WTC11 (cell line): ENCODE measurements around the gene CUL2. TPM values are rescaled to one million over a fixed set of nuclear protein-coding genes. Genes with fewer than 3 reads are reported as not detected.

Experiments
- ATAC-seq: fragments of 200-7000 bp; cut with Tn5 transposase; 2 replicates; pipeline ENCODE4 v1.10.0; 2021; ENCODE audit warnings: mild to moderate bottlenecking, moderate library complexity
- CTCF ChIA-PET: fragments of 300-600 bp; sonication (Branson Sonifier 250); formaldehyde crosslinking; loops from one replicate; lab custom pipeline; 2021; ENCODE audit warnings: antibody characterized with exemption; lab: Charles Lee
- POLR2A ChIA-PET: fragments of 350-600 bp; sonication (Branson Sonifier 250); formaldehyde crosslinking; loops from one replicate; lab custom pipeline; 2021; ENCODE audit warnings: antibody characterized with exemption; lab: Charles Lee
- DNase-seq: peaks from one replicate; pipeline ENCODE4 v3.0.0; 2021; ENCODE audit warnings: low spot score
- H3K27ac Mint-ChIP-seq: 2 replicates; pipeline ENCODE4 v1.8.0; 2021; ENCODE audit warnings: mixed read lengths
- H3K27me3 Mint-ChIP-seq: 2 replicates; pipeline ENCODE4 v1.8.0; 2021; ENCODE audit warnings: low read depth, mild to moderate bottlenecking, moderate library complexity, mixed read lengths
- H3K36me3 Mint-ChIP-seq: 2 replicates; pipeline ENCODE4 v1.8.0; 2021; ENCODE audit warnings: mixed read lengths
- H3K4me1 Mint-ChIP-seq: 2 replicates; pipeline ENCODE4 v1.8.0; 2022; ENCODE audit warnings: mixed read lengths
- H3K4me3 Mint-ChIP-seq: 2 replicates; pipeline ENCODE4 v1.8.0; 2021; ENCODE audit warnings: mild to moderate bottlenecking, moderate library complexity, mixed read lengths
- H3K9me3 Mint-ChIP-seq: 2 replicates; pipeline ENCODE4 v1.8.0; 2021; ENCODE audit warnings: mixed read lengths
- ATF2 ChIP-seq: sonication (generic); formaldehyde crosslinking; IDR thresholded peaks from 2 replicates; pipeline ENCODE4 v1.8.1; 2022; ENCODE audit warnings: low read depth, missing genetic modification reagents, borderline replicate concordance
- FOXP4 ChIP-seq: sonication (generic); formaldehyde crosslinking; IDR thresholded peaks from 2 replicates; pipeline ENCODE4 v1.8.0; 2022; ENCODE audit warnings: mild to moderate bottlenecking, missing genetic modification reagents
- IRF1 ChIP-seq: sonication (generic); formaldehyde crosslinking; IDR thresholded peaks from 2 replicates; pipeline ENCODE4 v1.8.0; 2023; ENCODE audit warnings: missing genetic modification reagents
- MAX ChIP-seq: sonication (generic); formaldehyde crosslinking; IDR thresholded peaks from 2 replicates; pipeline ENCODE4 v1.8.0; 2022; ENCODE audit warnings: mild to moderate bottlenecking, missing genetic modification reagents
- PRDM15 ChIP-seq: sonication (generic); formaldehyde crosslinking; IDR thresholded peaks from 2 replicates; pipeline ENCODE4 v1.8.0; 2022; ENCODE audit warnings: missing genetic modification reagents
- PRRX2 ChIP-seq: fragments of 250-450 bp; sonication (Bioruptor Pico); IDR thresholded peaks from 2 replicates; pipeline ENCODE4 v1.8.0; 2021; ENCODE audit warnings: mild to moderate bottlenecking
- SOX15 ChIP-seq: fragments of 250-450 bp; sonication (Bioruptor Pico); IDR thresholded peaks from 2 replicates; pipeline ENCODE4 v1.9.0; 2021; ENCODE audit warnings: mild to moderate bottlenecking
- STAT6 ChIP-seq: sonication (generic); formaldehyde crosslinking; conservative IDR thresholded peaks from 2 replicates; pipeline ENCODE4 v1.8.1; 2023; ENCODE audit warnings: mild to moderate bottlenecking, low read depth, missing genetic modification reagents, moderate library complexity
- ZBTB21 ChIP-seq: sonication (generic); formaldehyde crosslinking; IDR thresholded peaks from 2 replicates; pipeline ENCODE4 v1.8.1; 2023; ENCODE audit warnings: mild to moderate bottlenecking, missing genetic modification reagents, borderline replicate concordance
- ZBTB43 ChIP-seq: sonication (generic); formaldehyde crosslinking; IDR thresholded peaks from 2 replicates; pipeline ENCODE4 v1.8.1; 2023; ENCODE audit warnings: mild to moderate bottlenecking, missing genetic modification reagents
- ZNF263 ChIP-seq: sonication (generic); formaldehyde crosslinking; IDR thresholded peaks from 2 replicates; pipeline ENCODE4 v1.8.1; 2022; ENCODE audit warnings: low read depth, mild to moderate bottlenecking, moderate library complexity, missing genetic modification reagents
- ZNF423 ChIP-seq: fragments of 250-450 bp; sonication (Bioruptor Pico); IDR thresholded peaks from 2 replicates; pipeline ENCODE4 v2.1.2; 2022; ENCODE audit warnings: mild to moderate bottlenecking, moderate library complexity
- total RNA-seq: library from RNA; stranded (reverse); gene quantifications from 3 replicates; pipeline ENCODE4 v1.2.3, GENCODE V29; 2021

CUL2 gene
- total RNA-seq, 1 experiment from 2014 or later = 38.3 TPM

- H3K27me3 Mint-ChIP-seq = peaks cover 14% of the 10 kb centered on the region
- CTCF ChIA-PET = no interaction called here
- DNase-seq (no peak), ATAC-seq (no peak)
- H3K36me3 Mint-ChIP-seq = peaks cover 4% of the 10 kb centered on the region
- H3K4me1 Mint-ChIP-seq = peaks cover 20% of the 10 kb centered on the region
- POLR2A ChIA-PET = interaction anchor here (0.7 kb wide), 1 partner anchor 42 kb away, joined by 5 read pairs; no protein-coding TSS in a partner anchor
- no peak for TF ChIP-seq ATF2 (CRISPR knock-in tag)
- TF ChIP-seq MAX = no peak
- TF ChIP-seq PRRX2 = no peak
- H3K4me3 Mint-ChIP-seq = no peak overlapping the region
- no peak overlapping the region for H3K27ac Mint-ChIP-seq
- H3K9me3 Mint-ChIP-seq = peaks cover 14% of the 10 kb centered on the region
Observed at GRCh38 chr10:35092851-35093250, 2.7 kb upstream of the CUL2 start.

- Mint-ChIP-seq H3K9me3 (peaks cover 14% of the 10 kb centered on the region), H3K27me3 (peaks cover 14% of the 10 kb centered on the region), H3K27ac (no peak overlapping the region), H3K4me3 (no peak overlapping the region), H3K36me3 (peaks cover 4% of the 10 kb centered on the region), H3K4me1 (peaks cover 20% of the 10 kb centered on the region)
- ATAC-seq = no peak
- CTCF ChIA-PET = no interaction called here
- POLR2A ChIA-PET = no interaction called here
- DNase-seq = no peak
- TF ChIP-seq ZBTB43 = no peak
- no peak for TF ChIP-seq STAT6 (CRISPR knock-in tag)
Observed at GRCh38 chr10:35091994-35092790, 2.1 kb upstream of the CUL2 start.

GRCh38 chr10:35089611-35090161 lies 455 bp downstream of the CUL2 start:
- no peak; the same call in 1 of the 2 replicates for ATAC-seq
- H3K36me3 Mint-ChIP-seq = peaks cover 4% of the 10 kb centered on the region
- H3K27me3 Mint-ChIP-seq = peaks cover 9% of the 10 kb centered on the region
- peak overlapping the region; percentile 94 for H3K4me3 Mint-ChIP-seq
- H3K9me3 Mint-ChIP-seq = peaks cover 14% of the 10 kb centered on the region
- ChIA-PET CTCF (interaction anchor here (1.4 to 2.0 kb wide), 2 partner anchors 95 to 106 kb away, joined by 5 to 8 read pairs; no protein-coding TSS in a partner anchor), POLR2A (interaction anchor here (1.4 kb wide), 1 partner anchor 37 kb away, joined by 4 read pairs; the partner anchor contains the start of gene CREM)
- peaks cover 20% of the 10 kb centered on the region for H3K4me1 Mint-ChIP-seq
- H3K27ac Mint-ChIP-seq = peak overlapping the region; percentile 84
- no peak for DNase-seq
- TF ChIP-seq ZBTB21 (CRISPR knock-in tag) (no peak), FOXP4 (CRISPR knock-in tag) (no peak), IRF1 (no peak), ZNF263 (CRISPR knock-in tag) (no peak), SOX15 (CRISPR knock-in tag) (no peak), STAT6 (CRISPR knock-in tag) (no peak), PRDM15 (CRISPR knock-in tag) (no peak), ZNF423 (CRISPR knock-in tag) (no peak)
